Endothelial cell of umbilical vein (primary cell): Measurements from ENCODE around the gene SH3TC2. TPM values are rescaled to one million over a fixed set of nuclear protein-coding genes. Genes with fewer than 3 reads are reported as not detected.

Source experiments
- BruUV-seq: library from RNA; stranded (reverse); fragments of 400-500 nt; replicated peaks from 2 replicates; lab custom pipeline; 2021; lab: Mats Ljungman, UMichigan
- CTCF ChIA-PET: fragments of 300-600, 350-600 bp; sonication (Branson Sonifier 250); formaldehyde crosslinking; loops from one replicate; lab custom pipeline; 2021; ENCODE audit warnings: antibody characterized with exemption, inconsistent platforms; lab: Charles Lee
- POLR2A ChIA-PET: fragments of 300-600, 350-600 bp; sonication (Branson Sonifier 250); formaldehyde crosslinking; loops from one replicate; lab custom pipeline; 2021; ENCODE audit warnings: antibody characterized with exemption, inconsistent platforms; lab: Charles Lee
- DNase-seq: peaks from one replicate; pipeline ENCODE4 v3.0.0-alpha.2; 2011; ENCODE audit warnings: low read depth, low spot score
- FAIRE-seq: peaks from 2 replicates; lab custom pipeline; 2011; peaks lifted over from hg19 to GRCh38; lab: Jason Lieb, UNC
- H2AFZ ChIP-seq: 2 replicates; pipeline ENCODE4 v1.6.0; 2012; ENCODE audit warnings: low read depth, low read length, control low read depth, inconsistent platforms
- H3K27ac ChIP-seq: 2 replicates; pipeline ENCODE4 v1.5.1; 2011; ENCODE audit warnings: low read depth, mild to moderate bottlenecking, control low read depth, low read length, moderate library complexity; ENCODE audit not compliant: insufficient read depth
- H3K27me3 ChIP-seq, 2 experiments: 2 replicates each; pipeline versions ENCODE4 v1.6.0 to v1.6.1; 2011; ENCODE audit warnings: low read length in 2 of 2, mixed read lengths in 1 of 2; ENCODE audit not compliant: control insufficient read depth in 2 of 2, insufficient read depth in 2 of 2
- H3K36me3 ChIP-seq, 2 experiments: 2 replicates in 1 of 2; 3 replicates in 1 of 2; pipeline ENCODE4 v1.5.1; 2011; ENCODE audit warnings: low read length in 2 of 2, mild to moderate bottlenecking in 1 of 2, moderate library complexity in 1 of 2; ENCODE audit not compliant: control insufficient read depth in 2 of 2, insufficient read depth in 2 of 2; ENCODE audit errors: extremely low read depth in 1 of 2
- H3K4me1 ChIP-seq: 3 replicates; pipeline ENCODE4 v1.5.1; 2011; ENCODE audit warnings: mild to moderate bottlenecking, low read length; ENCODE audit not compliant: control insufficient read depth, insufficient read depth; ENCODE audit errors: extremely low read depth
- H3K4me2 ChIP-seq: 2 replicates; pipeline ENCODE4 v1.6.1; 2011; ENCODE audit warnings: low read length, control low read depth, mixed read lengths; ENCODE audit not compliant: insufficient read depth
- H3K4me3 ChIP-seq, 3 experiments: fragments of 200-600 bp in 1 of 3; sonication (generic), shearing (Covaris generic) in 1 of 3; replicated peaks in 1 of 3; 2 replicates each; pipeline ENCODE4 v1.5.1; 2011 to 2016; ENCODE audit warnings: control low read depth in 3 of 3, low read length in 3 of 3, mild to moderate bottlenecking in 2 of 3, inconsistent platforms in 1 of 3, low read depth in 1 of 3, moderate library complexity in 1 of 3; ENCODE audit not compliant: insufficient read depth in 1 of 3
- H3K79me2 ChIP-seq: 2 replicates; pipeline ENCODE4 v1.6.0; 2012; ENCODE audit warnings: low read length, inconsistent platforms; ENCODE audit not compliant: control insufficient read depth, insufficient read depth
- H3K9ac ChIP-seq: replicated peaks from 2 replicates; pipeline ENCODE3; 2011; ENCODE audit warnings: low read length, control low read depth; ENCODE audit not compliant: insufficient read depth; ENCODE audit errors: extremely low read depth
- H3K9me1 ChIP-seq: replicated peaks from 3 replicates; pipeline ENCODE4 v1.6.0; 2011; ENCODE audit warnings: mild to moderate bottlenecking, low read length; ENCODE audit not compliant: control insufficient read depth, insufficient read depth; ENCODE audit errors: extremely low read depth
- H3K9me3 ChIP-seq: replicated peaks from 2 replicates; pipeline ENCODE4 v1.5.1; 2012; ENCODE audit warnings: low read length, inconsistent platforms; ENCODE audit not compliant: control insufficient read depth, insufficient read depth
- H4K20me1 ChIP-seq: replicated peaks from 2 replicates; pipeline ENCODE3; 2011; ENCODE audit warnings: mild to moderate bottlenecking, low read length; ENCODE audit not compliant: control insufficient read depth, insufficient read depth; ENCODE audit errors: extremely low read depth
- CTCF ChIP-seq, 2 donors: IDR thresholded peaks; 1 replicate in 1 of 2; 2 replicates in 1 of 2; pipeline ENCODE4 v1.5.1; 2011; ENCODE audit warnings: low read length in 2 of 2, mild to moderate bottlenecking in 2 of 2, moderate library complexity in 2 of 2, control low read depth in 1 of 2, inconsistent platforms in 1 of 2, low read depth in 1 of 2; ENCODE audit not compliant: insufficient read depth in 1 of 2; ENCODE audit errors: extremely low read depth in 1 of 2
- EZH2 ChIP-seq: IDR thresholded peaks from 2 replicates; pipeline ENCODE4 v1.6.1; 2012; ENCODE audit warnings: borderline replicate concordance, low read depth, mild to moderate bottlenecking, moderate library complexity, low read length, inconsistent platforms; ENCODE audit not compliant: severe bottlenecking
- FOS ChIP-seq: IDR thresholded peaks from 2 replicates; pipeline ENCODE4 v1.6.1; 2011; ENCODE audit warnings: mild to moderate bottlenecking, low read length, moderate library complexity, borderline replicate concordance; ENCODE audit not compliant: insufficient read depth
- GATA2 ChIP-seq: IDR thresholded peaks from 2 replicates; pipeline ENCODE4 v1.7.0; 2011; ENCODE audit warnings: low read depth, mild to moderate bottlenecking, moderate library complexity, mixed read lengths, low read length; ENCODE audit not compliant: insufficient read length, insufficient read depth
- JUN ChIP-seq: IDR thresholded peaks from 2 replicates; pipeline ENCODE4 v1.6.1; 2011; ENCODE audit warnings: borderline replicate concordance, low read depth; ENCODE audit not compliant: insufficient read length, insufficient read depth
- MAX ChIP-seq: IDR thresholded peaks from 2 replicates; pipeline ENCODE4 v1.6.1; 2011; ENCODE audit not compliant: insufficient read depth, insufficient read length
- MYC ChIP-seq: IDR thresholded peaks from one replicate; pipeline ENCODE4 v1.6.1; 2011; ENCODE audit warnings: mild to moderate bottlenecking, low read depth, low read length
- POLR2A ChIP-seq: IDR thresholded peaks from 2 replicates; pipeline ENCODE4 v1.6.1; 2012; ENCODE audit warnings: low read depth, mild to moderate bottlenecking, control low read depth, low read length
- POLR2AphosphoS5 ChIP-seq: IDR thresholded peaks from 2 replicates; pipeline ENCODE4 v1.6.1; 2012; ENCODE audit warnings: low read depth, mild to moderate bottlenecking, control low read depth, low read length, moderate library complexity; ENCODE audit not compliant: insufficient read depth
- dilution Hi-C: fragments of 300-500 bp; cut with MboI; formaldehyde crosslinking; loops from one replicate; pipeline ENCODE4 v1.15.0; 2019; ENCODE audit warnings: low sequenced_read_pairs; ENCODE audit not compliant: extremely low pct_ligation_motif_present
- intact Hi-C: fragments of 100-400 bp; cut with micrococcal nuclease; formaldehyde crosslinking; loops from one replicate; pipeline ENCODE4 v1.10.0; 2022
- polyA plus RNA-seq, 4 experiments: library from polyadenylated mRNA; depleted of rRNA in 3 of 4; stranded (reverse) in 3 of 4; unstranded in 1 of 4; fragments of >200 nt; gene quantifications; 2 replicates each; pipeline versions ENCODE4 v1.2.1 to v1.2.3, GENCODE V29; 2011 to 2012; ENCODE audit warnings: missing spikeins in 1 of 4
- total RNA-seq: library from RNA; stranded (reverse); gene quantifications from 2 replicates; pipeline ENCODE4 v1.2.3, GENCODE V29; 2021

Gene SH3TC2
- total and polyA plus RNA-seq, 2 donors (not counting 3 experiments of a cell fraction or from before 2014, with no cell fraction given), result 0.91 to 4.3 TPM

GRCh38 chr5:149099920-149100319 lies 37.1 kb upstream of the SH3TC2 start:
- H3K9me3 ChIP-seq, result no peaks in the 10 kb centered on the region
- H3K27ac ChIP-seq, result no peak overlapping the region
- POLR2A ChIA-PET, result no interaction called here
- H2AFZ ChIP-seq, result no peak overlapping the region
- no peak overlapping the region for H3K4me2 ChIP-seq
- no peak overlapping the region for H3K4me3 ChIP-seq
- no TSS peak for BruUV-seq
- H3K9me1 ChIP-seq, result no peaks in the 10 kb centered on the region
- dilution Hi-C loops, result loop anchor here (25.0 kb wide), 1 partner anchor 363 kb away; no protein-coding TSS in a partner anchor
- H4K20me1 ChIP-seq, result no peaks in the 10 kb centered on the region
- H3K9ac ChIP-seq, result no peak overlapping the region
- no peaks in the 10 kb centered on the region for H3K27me3 ChIP-seq
- intact Hi-C loops, result no loop called here
- CTCF ChIA-PET, result interaction anchor here (1.2 to 1.7 kb wide), 2 partner anchors 15 to 369 kb away, joined by 3 to 4 read pairs; no protein-coding TSS in a partner anchor
- DNase-seq, result no peak
- no peak for FAIRE-seq
- H3K36me3 ChIP-seq, result no peaks in the 10 kb centered on the region
- no peaks in the 10 kb centered on the region for H3K4me1 ChIP-seq
- TF ChIP-seq MAX (no peak), MYC (no peak), JUN (no peak), EZH2 (no peak), FOS (no peak), GATA2 (no peak), POLR2AphosphoS5 (no peak), POLR2A (no peak), CTCF (IDR thresholded peaks at IDR 0.05; ENCODE audit: extremely low read depth in 1 of 2, insufficient read depth in 1 of 2, low read depth in 1 of 2, low read length in 2 of 2) (no peak)
- H3K79me2 ChIP-seq, result no peaks in the 10 kb centered on the region
